ENCODE measurements around the gene OR4S1. TPM values are rescaled to one million over a fixed set of nuclear protein-coding genes. Genes with fewer than 3 reads are reported as not detected.
"Not testable (repeated sequence)": the region's sequence is repeated elsewhere in the genome, so short reads cannot be mapped to it uniquely, and the experiment has no call there.

Gene OR4S1, protein sequence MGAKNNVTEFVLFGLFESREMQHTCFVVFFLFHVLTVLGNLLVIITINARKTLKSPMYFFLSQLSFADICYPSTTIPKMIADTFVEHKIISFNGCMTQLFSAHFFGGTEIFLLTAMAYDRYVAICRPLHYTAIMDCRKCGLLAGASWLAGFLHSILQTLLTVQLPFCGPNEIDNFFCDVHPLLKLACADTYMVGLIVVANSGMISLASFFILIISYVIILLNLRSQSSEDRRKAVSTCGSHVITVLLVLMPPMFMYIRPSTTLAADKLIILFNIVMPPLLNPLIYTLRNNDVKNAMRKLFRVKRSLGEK
- polyA plus RNA-seq (ENCODE audit: low read depth in 6 of 6): not detected

DNA sequence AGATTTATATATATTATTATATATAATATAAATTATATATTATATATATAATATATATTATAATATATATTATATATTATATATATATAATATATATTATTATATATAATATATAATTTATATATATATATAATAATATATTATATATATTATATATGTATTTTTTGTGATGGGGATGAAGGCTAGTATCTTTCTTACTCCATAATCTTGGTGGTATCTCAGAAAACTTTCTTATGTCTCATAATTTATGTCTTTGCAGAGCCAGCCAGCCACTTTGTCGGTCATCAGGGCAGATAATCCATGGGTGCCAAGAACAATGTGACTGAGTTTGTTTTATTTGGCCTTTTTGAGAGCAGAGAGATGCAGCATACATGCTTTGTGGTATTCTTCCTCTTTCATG, at the start of gene OR4S1:
Gene OR4S1 (plus strand): TSS at position 301 of the 400 bp plus-strand sequence. CDS start 0 bp downstream, at position 301.
- no peak within 1 kb of the TSS for H3K4me3 Mint-ChIP-seq
- DNase-seq (no peak), ATAC-seq (ENCODE audit: low read depth in 2 of 2) (no peak)
- peaks cover 26 to 40% (median 32%) of the 10 kb centered on the region in 3 donors for H3K27me3 Mint-ChIP-seq
- peaks cover 0 to 8% (median 2%) of the 10 kb centered on the region in 7 donors for H3K9me3 Mint-ChIP-seq
- H3K36me3 Mint-ChIP-seq: peaks cover 0 to 6% of the 10 kb centered on the region in 2 donors
- peaks cover 0 to 6% (median 0%) of the 10 kb centered on the region in 3 donors for H3K4me1 Mint-ChIP-seq
- peak within 1 kb of the TSS in 1 of 6 donors; percentile 9 for H3K27ac Mint-ChIP-seq

DNA sequence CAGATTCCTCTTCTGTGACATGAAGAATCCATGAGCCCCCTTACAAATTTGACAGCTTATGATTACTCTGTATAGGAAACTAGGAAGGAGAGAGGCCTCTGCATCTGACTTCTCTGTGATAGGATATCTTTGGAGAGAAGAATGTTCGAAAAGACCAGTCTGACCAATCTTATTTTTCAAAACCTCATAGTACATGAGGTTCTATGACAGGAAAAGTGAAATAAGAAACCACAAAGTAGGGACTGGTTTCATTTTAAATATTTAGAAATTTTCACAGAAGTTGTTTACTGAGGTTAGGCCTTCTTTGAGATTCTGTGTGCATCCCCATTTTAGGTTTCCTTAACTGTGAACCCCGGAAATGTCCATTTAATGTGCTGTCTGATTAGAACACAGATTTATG, 44.4 kb upstream of the OR4S1 start:
- no peaks in the 10 kb centered on the region for H3K36me3 Mint-ChIP-seq
- H3K9me3 Mint-ChIP-seq: peaks cover 0 to 11% (median 2%) of the 10 kb centered on the region in 7 donors
- DNase-seq: no peak
- H3K27me3 Mint-ChIP-seq: peaks cover 25 to 32% (median 25%) of the 10 kb centered on the region in 3 donors
- no peaks in the 10 kb centered on the region for H3K4me1 Mint-ChIP-seq
- H3K4me3 Mint-ChIP-seq: peak overlapping the region in 1 of 8 donors; percentile 4
- no peak overlapping the region for H3K27ac Mint-ChIP-seq
- no peak for ATAC-seq (ENCODE audit: low read depth in 2 of 2)

DNA sequence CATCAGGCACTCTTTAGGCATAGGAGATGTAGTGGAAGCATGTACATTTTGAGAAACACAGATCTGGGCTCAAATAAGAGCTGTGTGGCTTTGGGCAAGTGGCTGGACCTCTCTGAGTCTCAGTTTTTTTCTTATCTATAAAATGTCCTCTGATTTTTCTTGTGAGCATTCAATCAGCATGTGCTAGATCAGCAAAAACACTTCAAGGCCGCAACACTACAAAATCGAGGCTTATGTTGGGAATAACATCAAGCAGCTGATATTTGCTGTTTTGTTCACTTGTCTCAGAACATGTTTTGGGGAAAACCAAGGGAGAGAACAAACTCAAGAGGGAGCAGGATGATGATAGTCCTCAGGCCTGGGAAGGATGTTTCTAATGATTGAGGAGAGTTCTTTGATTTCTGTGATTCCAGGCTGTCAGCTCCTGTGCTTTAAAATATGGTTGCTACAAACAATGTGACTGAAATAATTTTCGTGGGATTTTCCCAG, 42.6 kb upstream of the OR4S1 start, which contains the start of gene OR4X1:
Gene OR4X1 (plus strand): TSS at position 439 of the 489 bp plus-strand sequence. CDS start 0 bp downstream, at position 439.
- no peak for ATAC-seq (ENCODE audit: low read depth in 2 of 2)
- peaks cover 11 to 23% (median 19%) of the 10 kb centered on the region in 3 donors for H3K27me3 Mint-ChIP-seq
- DNase-seq: no peak
- H3K27ac Mint-ChIP-seq: no peak within 1 kb of the TSS
- no peaks in the 10 kb centered on the region for H3K4me1 Mint-ChIP-seq
- peaks cover 0 to 7% (median 0%) of the 10 kb centered on the region in 7 donors for H3K9me3 Mint-ChIP-seq
- H3K36me3 Mint-ChIP-seq: no peaks in the 10 kb centered on the region
- H3K4me3 Mint-ChIP-seq: no peak within 1 kb of the TSS

DNA sequence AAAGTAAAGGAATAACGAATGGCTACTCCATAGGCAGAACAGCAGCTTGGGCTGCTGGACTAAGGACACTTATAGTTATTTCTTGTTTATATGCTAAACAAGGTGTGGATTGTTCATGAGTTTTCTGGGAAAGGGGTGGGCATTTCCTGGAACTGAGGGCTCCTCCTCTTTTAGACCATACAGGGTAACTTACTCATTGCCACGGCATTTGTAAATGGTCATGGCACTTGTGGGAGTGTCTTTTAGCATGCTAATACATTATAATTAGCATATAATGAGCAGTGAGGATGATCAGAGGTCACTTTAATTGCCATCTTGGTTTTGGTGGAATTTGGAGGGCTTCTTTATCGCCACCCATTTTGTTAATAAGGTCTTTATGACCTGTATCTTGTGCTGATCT, 35.4 kb upstream of the OR4S1 start:
- ATAC-seq (ENCODE audit: low read depth in 2 of 2): no peak
- Mint-ChIP-seq H3K9me3 (peaks cover 0 to 3% (median 0%) of the 10 kb centered on the region in 7 donors), H3K27ac (no peak overlapping the region), H3K4me1 (no peaks in the 10 kb centered on the region), H3K36me3 (no peaks in the 10 kb centered on the region), H3K4me3 (no peak overlapping the region), H3K27me3 (peaks cover 23 to 29% (median 29%) of the 10 kb centered on the region in 3 donors)
- no peak for DNase-seq

DNA sequence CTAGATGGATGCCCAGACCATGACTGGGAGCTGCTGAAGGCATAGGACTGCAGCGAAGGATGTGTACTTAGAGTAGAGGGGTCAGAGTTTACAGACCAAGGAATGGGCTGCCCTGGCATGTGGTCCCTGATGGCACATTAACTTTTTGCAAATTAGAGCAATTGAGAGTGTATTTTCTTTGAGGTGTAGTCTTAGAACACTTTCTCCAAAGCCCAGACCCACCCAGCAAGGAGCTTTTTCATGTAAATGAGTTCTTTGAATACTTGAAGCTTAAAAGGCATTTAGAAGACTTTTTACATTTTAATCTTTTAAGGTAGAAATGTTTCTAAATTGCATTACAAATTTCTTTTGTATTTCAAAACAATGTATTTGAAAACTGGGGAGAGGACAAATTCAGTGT, 33.4 kb upstream of the OR4S1 start:
- Mint-ChIP-seq H3K4me1 (no peaks in the 10 kb centered on the region), H3K9me3 (peaks cover 0 to 3% (median 0%) of the 10 kb centered on the region in 7 donors), H3K4me3 (no peak overlapping the region), H3K36me3 (no peaks in the 10 kb centered on the region), H3K27me3 (peaks cover 23 to 29% (median 28%) of the 10 kb centered on the region in 3 donors), H3K27ac (no peak overlapping the region)
- DNase-seq (no peak), ATAC-seq (ENCODE audit: low read depth in 2 of 2) (no peak)

DNA sequence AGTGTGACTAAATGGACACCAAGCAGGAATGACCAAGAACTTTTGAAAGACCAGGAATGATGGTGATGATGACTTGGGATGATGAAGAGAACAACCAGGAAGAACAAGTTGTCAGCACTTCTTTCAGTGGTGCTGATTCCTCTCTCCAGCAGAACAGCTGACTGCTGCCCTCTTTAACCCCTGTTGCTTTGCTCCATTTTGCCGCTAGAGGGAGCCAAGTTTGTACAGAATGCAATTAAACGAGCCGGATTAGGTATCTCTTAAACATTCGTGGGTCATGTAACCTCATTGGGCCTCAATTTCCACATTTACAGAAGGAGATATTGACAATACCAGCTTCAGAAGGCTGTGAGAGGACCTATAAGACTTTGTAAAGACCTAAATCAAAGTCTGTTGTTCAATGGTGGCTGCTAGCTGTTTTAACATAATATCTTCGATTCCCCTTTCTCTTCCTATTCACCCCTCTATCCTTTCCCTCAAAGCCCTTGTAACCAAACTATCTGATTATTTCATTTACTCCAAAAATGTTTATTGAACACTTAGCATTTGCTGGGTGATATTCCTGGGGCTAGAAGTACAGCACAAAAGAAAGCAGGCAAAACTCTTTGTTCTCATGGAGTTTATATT, 1.9 kb downstream of the OR4S1 start:
- Mint-ChIP-seq H3K4me3 (no peak overlapping the region), H3K9me3 (peaks cover 0 to 11% (median 0%) of the 10 kb centered on the region in 7 donors), H3K36me3 (no peaks in the 10 kb centered on the region), H3K27ac (no peak overlapping the region), H3K4me1 (peaks cover 0 to 6% (median 0%) of the 10 kb centered on the region in 3 donors), H3K27me3 (peaks cover 27 to 40% (median 31%) of the 10 kb centered on the region in 3 donors)
- DNase-seq (peak; percentile 31), ATAC-seq (ENCODE audit: low read depth in 2 of 2) (no peak)

DNA sequence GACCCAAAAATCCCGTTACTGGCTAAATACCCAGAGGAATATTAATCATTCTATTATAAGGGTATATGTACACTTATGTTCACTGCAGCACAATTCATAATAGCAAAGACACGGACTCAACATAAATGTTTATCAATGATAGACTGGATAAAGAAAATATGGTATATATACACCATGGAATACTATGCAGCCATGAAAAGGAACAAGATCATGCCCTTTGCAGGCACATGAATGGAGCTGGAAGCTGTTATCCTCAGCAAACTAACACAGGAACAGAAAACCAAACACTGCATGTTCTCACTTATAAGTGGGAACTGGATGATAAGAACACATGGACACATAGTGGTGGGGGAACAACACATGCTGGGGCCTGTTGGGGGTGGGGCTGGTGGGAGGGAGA, 7.6 kb downstream of the OR4S1 start:
- ATAC-seq (ENCODE audit: low read depth in 2 of 2): not testable (repeated sequence)

DNA sequence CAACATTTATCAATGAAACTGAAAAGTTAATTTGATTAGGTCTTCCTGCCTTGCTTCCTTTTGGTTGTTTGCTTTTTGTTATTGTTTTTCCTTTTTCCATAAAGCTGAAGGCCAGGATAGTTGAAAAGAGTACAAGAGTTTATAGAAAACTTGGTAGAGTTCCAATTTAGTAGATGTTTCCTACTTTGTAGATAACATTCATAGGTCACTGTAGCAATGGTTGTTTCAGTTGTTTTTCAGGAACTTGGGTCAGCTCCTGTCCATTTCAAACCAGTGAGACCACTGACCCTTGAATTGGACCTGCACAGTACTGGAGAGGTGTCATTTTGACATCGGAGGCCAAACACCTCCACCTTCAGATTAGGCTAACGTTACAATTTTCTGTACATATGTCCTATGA, 13.8 kb downstream of the OR4S1 start:
- not testable (repeated sequence) for H3K4me3 Mint-ChIP-seq; ATAC-seq (ENCODE audit: low read depth in 2 of 2); H3K36me3 Mint-ChIP-seq; H3K27ac Mint-ChIP-seq; H3K4me1 Mint-ChIP-seq; DNase-seq
- peaks cover 8 to 23% (median 19%) of the 10 kb centered on the region in 3 donors for H3K27me3 Mint-ChIP-seq
- H3K9me3 Mint-ChIP-seq: peaks cover 1 to 15% (median 4%) of the 10 kb centered on the region in 7 donors

More for the DNA sequence above, 7.6 kb downstream of the OR4S1 start:
- Mint-ChIP-seq H3K9me3 (peaks cover 5 to 45% (median 12%) of the 10 kb centered on the region in 7 donors), H3K27me3 (peaks cover under 1 to 26% (median 23%) of the 10 kb centered on the region in 3 donors)
- DNase-seq, H3K4me1 Mint-ChIP-seq, H3K4me3 Mint-ChIP-seq, H3K27ac Mint-ChIP-seq, H3K36me3 Mint-ChIP-seq: not testable (repeated sequence)

DNA sequence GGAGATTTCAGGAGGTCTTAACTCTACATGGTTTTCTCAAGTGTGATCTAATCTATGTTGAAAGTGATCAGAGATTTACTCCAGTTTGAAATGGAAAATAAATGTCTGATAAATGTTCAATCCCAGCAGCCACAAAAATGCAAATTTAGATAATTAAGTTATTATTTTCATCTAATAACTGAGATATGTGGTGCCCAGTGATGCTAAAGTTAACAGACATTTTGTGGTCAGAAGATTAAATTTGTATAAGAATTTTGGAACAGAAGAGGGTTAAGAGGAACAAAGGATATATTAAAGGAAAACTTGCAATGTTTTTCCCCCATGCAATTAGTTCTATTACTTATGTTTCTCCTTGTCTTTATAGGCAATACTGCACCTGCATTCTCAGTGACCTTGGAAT, 18.6 kb downstream of the OR4S1 start, which contains the start of gene OR4C3:
Gene OR4C3 (plus strand): TSS at position 301 of the 400 bp plus-strand sequence. CDS start 102 bp downstream, outside the sequence.
- H3K9me3 Mint-ChIP-seq; ATAC-seq (ENCODE audit: low read depth in 2 of 2); DNase-seq; H3K27ac Mint-ChIP-seq; H3K4me1 Mint-ChIP-seq; H3K36me3 Mint-ChIP-seq: not testable (repeated sequence)
- Mint-ChIP-seq H3K27me3 (peaks cover 6 to 27% (median 13%) of the 10 kb centered on the region in 3 donors), H3K4me3 (peak within 1 kb of the TSS in 1 of 8 donors; percentile 24)

DNA sequence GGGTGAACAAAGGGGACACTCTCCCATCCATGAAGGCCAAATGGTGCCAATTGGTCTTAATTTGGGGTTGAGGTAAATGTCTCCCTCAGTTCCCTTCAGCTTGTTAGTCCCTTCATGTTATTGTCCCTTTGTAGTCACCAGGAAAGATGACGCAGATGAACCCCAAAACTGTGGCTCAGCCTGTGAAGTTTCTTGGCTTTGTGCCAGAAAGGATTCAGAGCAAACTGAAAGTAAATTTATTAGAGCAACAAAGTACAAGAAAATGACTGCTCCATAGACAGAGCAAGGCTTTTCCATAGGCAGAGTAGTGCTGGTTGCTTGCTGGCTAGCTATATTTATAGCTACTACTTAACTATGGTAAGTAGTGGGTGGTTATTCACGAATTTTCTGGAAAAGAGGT, 35.4 kb downstream of the OR4S1 start:
- Mint-ChIP-seq H3K9me3 (peaks cover 2 to 16% (median 10%) of the 10 kb centered on the region in 7 donors), H3K4me3 (no peak overlapping the region), H3K36me3 (peaks cover 0 to 8% of the 10 kb centered on the region in 2 donors), H3K4me1 (no peaks in the 10 kb centered on the region), H3K27ac (no peak overlapping the region), H3K27me3 (peaks cover 13 to 21% (median 17%) of the 10 kb centered on the region in 3 donors)
- no peak for ATAC-seq (ENCODE audit: low read depth in 2 of 2)
- DNase-seq: no peak

DNA sequence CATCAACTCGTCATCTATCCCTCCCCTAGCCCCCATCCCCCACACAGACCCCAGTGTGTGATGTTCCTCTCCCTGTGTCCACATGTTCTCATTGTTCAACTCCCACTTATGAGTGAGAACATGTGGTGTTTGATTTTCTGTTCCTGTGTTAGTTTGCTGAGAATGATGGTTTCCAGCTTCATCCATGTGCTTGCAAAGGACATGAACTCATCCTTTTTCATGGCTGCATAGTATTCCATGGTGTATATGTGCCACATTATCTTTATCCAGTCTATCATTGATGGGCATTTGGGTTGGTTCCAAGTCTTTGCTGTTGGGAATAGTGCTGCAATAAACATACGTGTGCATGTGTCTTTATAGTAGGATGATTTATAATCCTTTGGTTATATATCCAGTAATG, 36.5 kb downstream of the OR4S1 start:
- not testable (repeated sequence) for H3K36me3 Mint-ChIP-seq
- H3K9me3 Mint-ChIP-seq: peaks cover 4 to 16% (median 10%) of the 10 kb centered on the region in 7 donors

DNA sequence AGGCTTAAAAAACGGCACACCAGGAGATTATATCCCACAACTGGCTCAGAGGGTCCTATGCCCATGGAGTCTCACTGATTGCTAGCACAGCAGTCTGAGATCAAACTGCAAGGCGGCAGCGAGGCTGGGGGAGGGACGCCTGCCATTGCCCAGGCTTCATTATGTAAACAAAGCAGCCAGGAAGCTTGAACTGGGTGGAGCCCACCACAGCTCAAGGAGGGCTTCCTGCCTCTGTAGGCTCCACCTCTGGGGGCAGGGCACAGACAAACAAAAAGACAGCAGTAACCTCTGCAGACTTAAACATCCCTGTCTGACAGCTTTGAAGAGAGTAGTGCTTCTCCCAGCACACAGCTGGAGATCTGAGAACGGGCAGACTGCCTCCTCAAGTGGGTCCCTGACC, 40.3 kb downstream of the OR4S1 start:
- Mint-ChIP-seq H3K27me3 (peaks cover 3 to 17% (median 11%) of the 10 kb centered on the region in 3 donors), H3K9me3 (peaks cover 4 to 28% (median 17%) of the 10 kb centered on the region in 7 donors)
- H3K36me3 Mint-ChIP-seq; H3K27ac Mint-ChIP-seq; DNase-seq; H3K4me3 Mint-ChIP-seq; ATAC-seq (ENCODE audit: low read depth in 2 of 2); H3K4me1 Mint-ChIP-seq: not testable (repeated sequence)

More for the DNA sequence above, 36.5 kb downstream of the OR4S1 start:
- ATAC-seq (ENCODE audit: low read depth in 2 of 2); H3K27ac Mint-ChIP-seq; H3K4me3 Mint-ChIP-seq; DNase-seq; H3K4me1 Mint-ChIP-seq: not testable (repeated sequence)
- peaks cover 8 to 20% (median 17%) of the 10 kb centered on the region in 3 donors for H3K27me3 Mint-ChIP-seq

DNA sequence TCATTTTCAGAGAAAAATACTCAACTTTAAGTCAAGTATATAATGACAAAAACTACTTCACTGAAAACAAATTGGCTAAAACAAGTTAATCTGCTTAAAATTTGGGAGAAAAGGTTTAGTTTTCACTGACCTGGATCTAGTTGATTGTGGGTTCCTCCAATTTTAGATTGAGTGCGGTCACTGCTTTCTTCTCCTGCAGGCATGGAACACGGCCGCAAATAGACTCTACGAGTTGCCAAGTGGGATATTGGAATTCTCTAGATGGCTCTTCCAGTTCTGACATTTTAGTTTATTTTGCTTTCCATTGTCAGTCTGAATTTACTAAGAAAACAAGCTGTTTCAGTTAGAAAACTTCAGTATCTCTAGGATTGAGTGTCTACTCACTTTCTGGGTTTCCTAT, 48.0 kb downstream of the OR4S1 start:
- Mint-ChIP-seq H3K4me1 (no peaks in the 10 kb centered on the region), H3K27me3 (peaks cover 0 to 13% (median 7%) of the 10 kb centered on the region in 3 donors), H3K4me3 (no peak overlapping the region), H3K36me3 (no peaks in the 10 kb centered on the region), H3K27ac (no peak overlapping the region), H3K9me3 (peaks cover 2 to 24% (median 8%) of the 10 kb centered on the region in 7 donors)
- ATAC-seq (ENCODE audit: low read depth in 2 of 2) (no peak), DNase-seq (no peak)

Measured in naive B cell (primary cell).